Naive thymus-derived CD4-positive, alpha-beta T cell (primary cell): ENCODE measurements around the gene PTH2R. TPM values are rescaled to one million over a fixed set of nuclear protein-coding genes. Genes with fewer than 3 reads are reported as not detected.

Experiments used
- polyA plus RNA-seq, 2 donors: library from polyadenylated mRNA; unstranded; fragments of 300-500 nt; fragmentation: Illumina TruSeq; gene quantifications; one replicate each; pipeline ENCODE4 v1.2.3, GENCODE V29; 2021
- total RNA-seq, 6 experiments: library from RNA in 5 of 6; stranded (reverse) in 5 of 6; gene quantifications; 1 replicate in 5 of 6; 2 replicates in 1 of 6; pipeline ENCODE4 v1.2.3 and lab custom pipeline; 2021 to 2026

Gene PTH2R
- total and polyA plus RNA-seq, 7 experiments from 2014 or later, result 0.19 to 0.44 (median 0.43) TPM; not detected in 4

Other genes starting within 250 kb of the PTH2R start
- gene CRYGA, start 243.2 kb upstream of the PTH2R start, total RNA-seq, result not detected
- not detected for gene CRYGA, start 243.2 kb upstream of the PTH2R start, polyA plus RNA-seq
- gene C2orf80, start 216.8 kb upstream of the PTH2R start, total RNA-seq, result not detected
- gene C2orf80, start 216.8 kb upstream of the PTH2R start, polyA plus RNA-seq, result not detected
- gene IDH1, start 151.7 kb upstream of the PTH2R start, total RNA-seq, result 10 to 100 TPM in 4 of 5 experiments, 1 to 10 TPM in 1; 5.0 to 26.4 (median 20.4) TPM
- gene IDH1, start 151.7 kb upstream of the PTH2R start, polyA plus RNA-seq, result 1 to 10 TPM; 1.8 to 3.9 TPM
- 10 to 100 TPM; 33.4 to 52.3 (median 39.1) TPM for gene PIKFYVE, start 140.5 kb upstream of the PTH2R start, total RNA-seq
- 1 to 10 TPM; 5.9 to 8.4 TPM for gene PIKFYVE, start 140.5 kb upstream of the PTH2R start, polyA plus RNA-seq